GM18519 (cell line): Measurements from ENCODE around the gene U2AF1L4.

Source experiments
- ATAC-seq: cut with Tn5 transposase; IDR thresholded peaks from one replicate; pipeline ENCODE4 v1.9.1; 2021; ENCODE audit warnings: mild to moderate bottlenecking, moderate library complexity; ENCODE audit not compliant: unreplicated experiment, low FRiP score

The U2AF1L4 gene

GRCh38 chr19:35759697-35760096 lies 14.5 kb upstream of the U2AF1L4 start:
- no peak for ATAC-seq

- peak; percentile 94 for ATAC-seq
These were observed 12.8 kb upstream of the U2AF1L4 start, which contains the start of gene PROSER3 for GRCh38 chr19:35757749-35758608. TSS of gene PROSER3 (plus strand) at chr19:35758176. CDS start at chr19:35758216, 40 bp downstream.

- ATAC-seq = no peak
These were observed 12.1 kb upstream of the U2AF1L4 start for GRCh38 chr19:35757231-35757748.

- ATAC-seq = no peak
These were observed 11.4 kb upstream of the U2AF1L4 start, which contains the start of gene HSPB6 for GRCh38 chr19:35756377-35757230. TSS of gene HSPB6 (minus strand) at chr19:35757029. CDS start at chr19:35757008, 21 bp downstream.

GRCh38 chr19:35755550-35756376 lies 10.5 kb upstream of the U2AF1L4 start:
- ATAC-seq = no peak

GRCh38 chr19:35755131-35755549 lies 9.9 kb upstream of the U2AF1L4 start:
- no peak for ATAC-seq

GRCh38 chr19:35754370-35755130 lies 9.3 kb upstream of the U2AF1L4 start:
- ATAC-seq = no peak

- no peak for ATAC-seq
These were observed 8.6 kb upstream of the U2AF1L4 start for GRCh38 chr19:35753634-35754369.

GRCh38 chr19:35752746-35753350 lies 7.6 kb upstream of the U2AF1L4 start:
- no peak for ATAC-seq

GRCh38 chr19:35751839-35752745 lies 6.9 kb upstream of the U2AF1L4 start:
- ATAC-seq = no peak

- no peak for ATAC-seq
These were observed 4.9 kb upstream of the U2AF1L4 start for GRCh38 chr19:35750167-35750566.

- peak; percentile 54 for ATAC-seq
These were observed 3.1 kb upstream of the U2AF1L4 start, which contains the start of gene LIN37 for GRCh38 chr19:35748106-35749020. TSS of gene LIN37 (plus strand) at chr19:35748576. CDS start at chr19:35748725, 149 bp downstream.

GRCh38 chr19:35746531-35746930 lies 1.3 kb upstream of the U2AF1L4 start:
- no peak for ATAC-seq

- no peak for ATAC-seq
These were observed 857 bp upstream of the U2AF1L4 start for GRCh38 chr19:35746087-35746462.

GRCh38 chr19:35744430-35745327 lies 539 bp downstream of the U2AF1L4 start:
- no peak for ATAC-seq
